HepG2 (cell line): Measurements from ENCODE around the gene CASS4. TPM values are rescaled to one million over a fixed set of nuclear protein-coding genes. Genes with fewer than 3 reads are reported as not detected.

Experiments used
- ATAD3A ChIP-seq: sonication (generic); formaldehyde crosslinking; IDR thresholded peaks from 2 replicates; pipeline ENCODE4 v1.4.0; 2020; ENCODE audit warnings: missing genetic modification reagents
- GPN1 ChIP-seq: sonication (generic); formaldehyde crosslinking; IDR thresholded peaks from 2 replicates; pipeline ENCODE4 v1.5.1; 2020; ENCODE audit warnings: missing genetic modification reagents, borderline replicate concordance
- IKZF4 ChIP-seq: sonication (generic); formaldehyde crosslinking; IDR thresholded peaks from 2 replicates; pipeline ENCODE4 v1.5.1; 2020; ENCODE audit warnings: borderline replicate concordance, mild to moderate bottlenecking, low read depth, missing genetic modification reagents; ENCODE audit errors: not compliant biosample characterization
- IRX3 ChIP-seq: sonication (generic); formaldehyde crosslinking; IDR thresholded peaks from 2 replicates; pipeline ENCODE4 v1.8.1; 2023; ENCODE audit warnings: mild to moderate bottlenecking, low read depth, missing genetic modification reagents, borderline replicate concordance
- MIXL1 ChIP-seq: IDR thresholded peaks from 2 replicates; pipeline ENCODE4 v1.6.1; 2016
- MYNN ChIP-seq: sonication (generic); formaldehyde crosslinking; IDR thresholded peaks from 2 replicates; pipeline ENCODE4 v1.4.0; 2020; ENCODE audit warnings: mild to moderate bottlenecking, low read depth, missing genetic modification reagents
- RFX5 ChIP-seq: IDR thresholded peaks from 2 replicates; pipeline ENCODE4 v1.6.1; 2011; ENCODE audit warnings: low read depth, low read length, improper control_type of control experiment
- SP140L ChIP-seq: sonication (generic); formaldehyde crosslinking; IDR thresholded peaks from 2 replicates; pipeline ENCODE4 v1.4.0; 2020; ENCODE audit warnings: missing genetic modification reagents, borderline replicate concordance
- STAG1 ChIP-seq: sonication (generic); formaldehyde crosslinking; IDR thresholded peaks from 2 replicates; pipeline ENCODE4 v1.4.0; 2020; ENCODE audit warnings: missing genetic modification reagents
- THAP11 ChIP-seq: IDR thresholded peaks from 2 replicates; pipeline ENCODE4 v1.6.1; 2016; ENCODE audit warnings: missing biosample characterization, missing genetic modification reagents
- ZBTB3 ChIP-seq: sonication (generic); formaldehyde crosslinking; IDR thresholded peaks from 2 replicates; pipeline ENCODE4 v1.4.0; 2020; ENCODE audit warnings: low read depth, mild to moderate bottlenecking, moderate library complexity, missing genetic modification reagents, borderline replicate concordance
- ZMAT3 ChIP-seq: sonication (generic); formaldehyde crosslinking; conservative IDR thresholded peaks from 2 replicates; pipeline ENCODE4 v1.7.0; 2021; ENCODE audit warnings: missing genetic modification reagents
- ZNF160 ChIP-seq: sonication (generic); formaldehyde crosslinking; IDR thresholded peaks from 2 replicates; pipeline ENCODE4 v1.8.0; 2022; ENCODE audit warnings: mild to moderate bottlenecking, inconsistent platforms, missing genetic modification reagents
- ZNF530 ChIP-seq: sonication (generic); formaldehyde crosslinking; IDR thresholded peaks from 2 replicates; pipeline ENCODE4 v1.5.0; 2020; ENCODE audit warnings: low read depth, mild to moderate bottlenecking, missing genetic modification reagents
- ZNF567 ChIP-seq: sonication (generic); formaldehyde crosslinking; IDR thresholded peaks from 2 replicates; pipeline ENCODE4 v1.8.1; 2023; ENCODE audit warnings: mild to moderate bottlenecking, missing genetic modification reagents, borderline replicate concordance
- ZNF781 ChIP-seq: sonication (generic); formaldehyde crosslinking; IDR thresholded peaks from 2 replicates; pipeline ENCODE4 v1.5.1; 2020; ENCODE audit warnings: borderline replicate concordance, mild to moderate bottlenecking, missing genetic modification reagents; ENCODE audit errors: not compliant biosample characterization
- ZNF782 ChIP-seq: sonication (generic); formaldehyde crosslinking; IDR thresholded peaks from 2 replicates; pipeline ENCODE4 v1.4.0; 2020; ENCODE audit warnings: missing genetic modification reagents, mild to moderate bottlenecking, borderline replicate concordance
- polyA plus RNA-seq, 8 experiments: library from polyadenylated mRNA; depleted of rRNA in 3 of 8; stranded (reverse) in 7 of 8; unstranded in 1 of 8; fragments of >200 nt; fragmentation: Illumina TruSeq in 4 of 8; extraction: Trizol in 4 of 8; gene quantifications; 2 replicates each; pipeline versions ENCODE4 v1.2.1 to v1.2.3, GENCODE V29; 2011 to 2016; ENCODE audit warnings: low read depth in 4 of 8, missing spikeins in 1 of 8, mixed read lengths in 1 of 8; ENCODE audit not compliant: insufficient read depth in 1 of 8
- total RNA-seq, 5 experiments: library from RNA; depleted of rRNA; stranded (reverse); fragments of >200 nt; fragmentation: Illumina TruSeq; extraction: Trizol; gene quantifications; 2 replicates each; pipeline ENCODE4 v1.2.3, GENCODE V29; 2016; ENCODE audit warnings: low read depth in 1 of 5
- TF ChIP-seq, protein P1 (sequence below): sonication (generic); formaldehyde crosslinking; IDR thresholded peaks from 2 replicates; pipeline ENCODE4 v1.5.0; 2020; ENCODE audit warnings: mild to moderate bottlenecking, missing genetic modification reagents, borderline replicate concordance
- TF ChIP-seq, protein P2 (sequence below): IDR thresholded peaks from 2 replicates; pipeline ENCODE4 v1.6.1; 2012; ENCODE audit warnings: low read length, improper control_type of control experiment
- TF ChIP-seq, protein P3 (sequence below): IDR thresholded peaks from 2 replicates; pipeline ENCODE4 v1.6.1; 2016; ENCODE audit warnings: missing biosample characterization, missing genetic modification reagents, low read depth
- TF ChIP-seq, protein P4 (sequence below): sonication (generic); formaldehyde crosslinking; IDR thresholded peaks from 2 replicates; pipeline ENCODE4 v1.9.0; 2021; ENCODE audit warnings: missing genetic modification reagents, borderline replicate concordance

Gene CASS4
- total and polyA plus RNA-seq, 2 of the 13 experiments (the other 11 are each of a cell fraction or from before 2014, with no cell fraction given), result 0.17 to 0.49 TPM

DNA sequence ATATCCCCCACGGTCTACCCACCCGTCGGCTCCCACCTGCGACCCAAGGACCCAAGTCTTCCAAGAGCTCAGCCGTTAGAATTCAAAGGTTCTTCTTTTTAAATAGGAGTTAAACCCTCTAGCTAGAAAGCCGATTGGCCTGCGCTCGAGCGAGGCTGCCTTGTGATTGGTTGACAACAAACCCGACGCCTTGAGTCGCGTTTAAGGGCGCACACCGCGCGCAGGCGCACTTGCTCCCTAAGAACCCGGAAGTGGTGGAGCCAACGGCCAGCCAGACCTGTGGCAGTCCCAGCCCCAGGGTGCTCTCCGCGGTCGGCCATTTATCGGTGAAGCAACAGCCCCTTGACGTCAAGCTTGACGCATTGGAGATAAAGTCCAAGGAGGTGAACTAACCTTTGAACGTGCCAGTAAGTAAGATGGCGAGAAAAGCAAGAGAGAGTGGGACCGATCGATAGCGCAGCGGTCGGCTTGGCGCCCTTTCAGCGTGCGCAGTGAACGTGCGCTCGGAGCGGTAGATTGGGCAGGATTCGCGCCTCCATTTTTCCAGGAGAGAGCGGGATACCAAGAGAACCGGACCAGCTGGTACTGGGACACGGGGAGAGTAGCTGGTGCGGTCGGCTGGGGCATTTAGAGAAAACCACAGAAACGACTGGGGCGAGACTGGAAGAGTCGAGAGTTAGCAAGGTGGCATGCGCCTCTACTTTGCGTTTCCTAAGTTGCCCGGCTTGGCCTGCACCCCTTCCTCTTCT lies 19.8 kb upstream of the CASS4 start, which contains the start of the genes AURKA and CSTF1 (continued):
- TF ChIP-seq ZNF530, result no peak
- peak; percentile 72; the same call in 1 of the 2 replicates for TF ChIP-seq GPN1 (CRISPR knock-in tag)
- TF ChIP-seq IKZF4 (CRISPR knock-in tag), result peak; percentile 62
- TF ChIP-seq, protein P1, sequence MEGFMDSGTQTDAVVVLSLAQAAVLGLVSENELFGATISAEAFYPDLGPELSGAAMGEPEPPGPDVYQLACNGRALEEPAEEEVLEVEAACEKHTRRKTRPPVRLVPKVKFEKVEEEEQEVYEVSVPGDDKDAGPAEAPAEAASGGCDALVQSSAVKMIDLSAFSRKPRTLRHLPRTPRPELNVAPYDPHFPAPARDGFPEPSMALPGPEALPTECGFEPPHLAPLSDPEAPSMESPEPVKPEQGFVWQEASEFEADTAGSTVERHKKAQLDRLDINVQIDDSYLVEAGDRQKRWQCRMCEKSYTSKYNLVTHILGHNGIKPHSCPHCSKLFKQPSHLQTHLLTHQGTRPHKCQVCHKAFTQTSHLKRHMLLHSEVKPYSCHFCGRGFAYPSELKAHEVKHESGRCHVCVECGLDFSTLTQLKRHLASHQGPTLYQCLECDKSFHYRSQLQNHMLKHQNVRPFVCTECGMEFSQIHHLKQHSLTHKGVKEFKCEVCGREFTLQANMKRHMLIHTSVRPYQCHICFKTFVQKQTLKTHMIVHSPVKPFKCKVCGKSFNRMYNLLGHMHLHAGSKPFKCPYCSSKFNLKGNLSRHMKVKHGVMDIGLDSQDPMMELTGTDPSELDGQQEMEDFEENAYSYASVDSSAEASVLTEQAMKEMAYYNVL, result peak; percentile 93; the same call in 1 of the 2 replicates
- no peak for TF ChIP-seq MYNN (CRISPR knock-in tag)
- TF ChIP-seq STAG1 (CRISPR knock-in tag), result peak; percentile 1; the same call in 1 of the 2 replicates
- peak; percentile 95; the same call in 1 of the 2 replicates for TF ChIP-seq ZNF567
- TF ChIP-seq ZMAT3 (CRISPR knock-in tag), result peak; percentile 95
- TF ChIP-seq THAP11, result peak; percentile 97
- TF ChIP-seq, protein P2, sequence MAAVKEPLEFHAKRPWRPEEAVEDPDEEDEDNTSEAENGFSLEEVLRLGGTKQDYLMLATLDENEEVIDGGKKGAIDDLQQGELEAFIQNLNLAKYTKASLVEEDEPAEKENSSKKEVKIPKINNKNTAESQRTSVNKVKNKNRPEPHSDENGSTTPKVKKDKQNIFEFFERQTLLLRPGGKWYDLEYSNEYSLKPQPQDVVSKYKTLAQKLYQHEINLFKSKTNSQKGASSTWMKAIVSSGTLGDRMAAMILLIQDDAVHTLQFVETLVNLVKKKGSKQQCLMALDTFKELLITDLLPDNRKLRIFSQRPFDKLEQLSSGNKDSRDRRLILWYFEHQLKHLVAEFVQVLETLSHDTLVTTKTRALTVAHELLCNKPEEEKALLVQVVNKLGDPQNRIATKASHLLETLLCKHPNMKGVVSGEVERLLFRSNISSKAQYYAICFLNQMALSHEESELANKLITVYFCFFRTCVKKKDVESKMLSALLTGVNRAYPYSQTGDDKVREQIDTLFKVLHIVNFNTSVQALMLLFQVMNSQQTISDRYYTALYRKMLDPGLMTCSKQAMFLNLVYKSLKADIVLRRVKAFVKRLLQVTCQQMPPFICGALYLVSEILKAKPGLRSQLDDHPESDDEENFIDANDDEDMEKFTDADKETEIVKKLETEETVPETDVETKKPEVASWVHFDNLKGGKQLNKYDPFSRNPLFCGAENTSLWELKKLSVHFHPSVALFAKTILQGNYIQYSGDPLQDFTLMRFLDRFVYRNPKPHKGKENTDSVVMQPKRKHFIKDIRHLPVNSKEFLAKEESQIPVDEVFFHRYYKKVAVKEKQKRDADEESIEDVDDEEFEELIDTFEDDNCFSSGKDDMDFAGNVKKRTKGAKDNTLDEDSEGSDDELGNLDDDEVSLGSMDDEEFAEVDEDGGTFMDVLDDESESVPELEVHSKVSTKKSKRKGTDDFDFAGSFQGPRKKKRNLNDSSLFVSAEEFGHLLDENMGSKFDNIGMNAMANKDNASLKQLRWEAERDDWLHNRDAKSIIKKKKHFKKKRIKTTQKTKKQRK, result no peak
- peak; percentile 96 for TF ChIP-seq ZNF160 (CRISPR knock-in tag)
- TF ChIP-seq ATAD3A (CRISPR knock-in tag), result no peak; the same call in 1 of the 2 replicates
- TF ChIP-seq ZNF781 (CRISPR knock-in tag), result peak; percentile 95
- TF ChIP-seq, protein P3, sequence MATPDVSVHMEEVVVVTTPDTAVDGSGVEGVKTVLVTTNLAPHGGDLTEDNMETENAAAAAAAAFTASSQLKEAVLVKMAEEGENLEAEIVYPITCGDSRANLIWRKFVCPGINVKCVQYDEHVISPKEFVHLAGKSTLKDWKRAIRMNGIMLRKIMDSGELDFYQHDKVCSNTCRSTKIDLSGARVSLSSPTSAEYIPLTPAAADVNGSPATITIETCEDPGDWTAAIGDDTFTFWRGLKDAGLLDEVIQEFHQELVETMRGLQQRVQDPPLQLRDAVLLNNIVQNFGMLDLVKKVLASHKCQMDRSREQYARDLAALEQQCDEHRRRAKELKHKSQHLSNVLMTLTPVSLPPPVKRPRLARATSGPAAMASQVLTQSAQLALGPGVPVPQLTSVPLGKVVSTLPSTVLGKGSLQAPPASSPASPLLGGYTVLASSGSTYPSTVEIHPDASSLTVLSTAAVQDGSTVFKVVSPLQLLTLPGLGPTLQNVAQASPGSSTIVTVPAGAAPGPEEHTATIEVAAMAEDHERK (CRISPR knock-in tag), result peak; percentile 99
- peak; percentile 84; the same call in 1 of the 2 replicates for TF ChIP-seq IRX3
- TF ChIP-seq MIXL1 (CRISPR knock-in tag), result peak; percentile 97
- TF ChIP-seq, protein P4, sequence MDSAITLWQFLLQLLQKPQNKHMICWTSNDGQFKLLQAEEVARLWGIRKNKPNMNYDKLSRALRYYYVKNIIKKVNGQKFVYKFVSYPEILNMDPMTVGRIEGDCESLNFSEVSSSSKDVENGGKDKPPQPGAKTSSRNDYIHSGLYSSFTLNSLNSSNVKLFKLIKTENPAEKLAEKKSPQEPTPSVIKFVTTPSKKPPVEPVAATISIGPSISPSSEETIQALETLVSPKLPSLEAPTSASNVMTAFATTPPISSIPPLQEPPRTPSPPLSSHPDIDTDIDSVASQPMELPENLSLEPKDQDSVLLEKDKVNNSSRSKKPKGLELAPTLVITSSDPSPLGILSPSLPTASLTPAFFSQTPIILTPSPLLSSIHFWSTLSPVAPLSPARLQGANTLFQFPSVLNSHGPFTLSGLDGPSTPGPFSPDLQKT (CRISPR knock-in tag), result no peak
- peak; percentile 96 for TF ChIP-seq ZNF782 (CRISPR knock-in tag)
- peak; percentile 94; the same call in 1 of the 2 replicates for TF ChIP-seq SP140L (CRISPR knock-in tag)
- peak; percentile 83 for TF ChIP-seq RFX5
- TF ChIP-seq ZBTB3 (CRISPR knock-in tag), result peak; percentile 90; the same call in 1 of the 2 replicates
